Thyroid gland (tissue), 4 donors: Measurements from ENCODE around the gene ENDOV.

Experiments
- CTCF ChIP-seq, 6 experiments: fragments of 200-600 bp in 3 of 6; fragments of 450-650 bp in 3 of 6; sonication (generic) in 3 of 6; IDR thresholded peaks; one replicate each; pipeline ENCODE4 v1.5.1; 2016 to 2019; ENCODE audit warnings: antibody characterized with exemption in 6 of 6, mild to moderate bottlenecking in 2 of 6, inconsistent platforms in 1 of 6, moderate library complexity in 1 of 6
- POLR2A ChIP-seq, 2 donors: fragments of 450-650 bp; IDR thresholded peaks; one replicate each; pipeline ENCODE4 v1.6.1; 2017; ENCODE audit warnings: antibody characterized with exemption in 2 of 2, mild to moderate bottlenecking in 2 of 2, moderate library complexity in 1 of 2

- no peak for TF ChIP-seq CTCF (IDR thresholded peaks at IDR 0.05)
- no peak for TF ChIP-seq POLR2A (IDR thresholded peaks at IDR 0.05)
Measured at GRCh38 chr17:80439499-80439898, 24.5 kb downstream of the ENDOV start.
